Stimulated activated CD8-positive, alpha-beta memory T cell treated with anti-CD3 and anti-CD28 coated beads, Interleukin-4, amount 100 ng/mL, for 48 hours (primary cell): ENCODE data around the gene RIC8A.

Experiments
- DNase-seq: peaks from one replicate; pipeline ENCODE4 v3.0.0-alpha.2; 2020

The RIC8A gene

DNA sequence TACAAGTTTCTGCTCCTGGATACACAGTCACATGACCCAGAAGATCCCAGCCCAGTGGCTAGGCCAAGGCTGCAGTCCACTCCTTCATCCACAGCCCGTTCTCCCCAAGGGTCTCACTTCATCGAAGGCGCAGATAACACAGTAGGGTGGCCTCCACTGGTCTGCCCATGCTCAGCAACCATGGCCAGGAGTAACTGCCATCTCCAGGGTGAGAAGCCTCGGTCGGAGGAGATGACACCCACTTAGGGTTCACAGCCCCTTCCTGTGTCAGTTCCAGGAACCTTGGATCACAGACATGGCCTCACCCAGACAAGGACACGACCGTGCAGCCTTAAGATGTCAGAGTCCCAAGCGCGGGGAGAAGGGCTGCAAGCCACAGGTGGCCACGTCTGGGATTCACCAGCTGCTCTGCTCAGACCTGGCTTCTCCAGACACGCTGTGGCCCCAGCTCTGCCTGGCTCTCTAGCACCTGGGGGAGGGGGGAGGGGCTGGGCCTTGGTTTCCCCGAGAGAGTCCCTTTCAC is 2.9 kb upstream of the RIC8A start:
- no peak for DNase-seq

DNA sequence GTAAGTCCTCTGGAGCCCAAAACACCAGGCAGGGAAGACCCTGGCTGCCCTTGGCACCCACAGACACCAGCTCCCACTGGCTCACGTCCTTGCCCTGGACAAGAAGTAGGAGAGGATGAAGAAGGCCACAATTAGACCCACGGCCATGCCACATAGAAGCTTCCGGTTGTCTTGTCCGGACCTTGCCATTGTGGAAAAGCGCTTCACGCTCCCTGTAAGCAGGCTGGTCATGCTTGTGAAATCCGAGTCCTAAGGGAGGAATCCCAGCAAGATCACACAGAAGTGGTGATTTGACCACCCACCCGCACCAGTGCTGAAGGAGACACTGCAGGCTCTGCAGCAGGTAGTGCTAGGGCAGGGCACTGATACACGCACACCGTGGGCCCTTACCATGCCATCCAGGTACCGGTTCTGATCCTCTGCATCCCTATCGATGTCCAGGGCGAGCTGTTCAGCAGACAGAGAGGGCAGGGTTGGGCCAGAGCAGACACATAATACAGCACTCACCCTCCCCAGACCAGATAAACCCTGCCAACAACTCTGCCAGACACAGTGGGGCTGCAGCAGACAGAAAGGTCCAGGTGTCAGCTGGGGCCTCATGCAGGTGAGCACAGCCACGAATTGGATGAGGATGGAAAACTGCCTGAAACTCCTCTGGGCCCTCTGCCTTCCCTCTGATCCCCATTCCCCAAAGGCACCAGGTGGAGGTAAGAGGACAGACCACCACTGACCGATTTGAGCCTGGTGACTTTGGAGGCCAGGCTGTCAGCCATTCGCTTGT is 2.1 kb upstream of the RIC8A start:
- DNase-seq: no peak

DNA sequence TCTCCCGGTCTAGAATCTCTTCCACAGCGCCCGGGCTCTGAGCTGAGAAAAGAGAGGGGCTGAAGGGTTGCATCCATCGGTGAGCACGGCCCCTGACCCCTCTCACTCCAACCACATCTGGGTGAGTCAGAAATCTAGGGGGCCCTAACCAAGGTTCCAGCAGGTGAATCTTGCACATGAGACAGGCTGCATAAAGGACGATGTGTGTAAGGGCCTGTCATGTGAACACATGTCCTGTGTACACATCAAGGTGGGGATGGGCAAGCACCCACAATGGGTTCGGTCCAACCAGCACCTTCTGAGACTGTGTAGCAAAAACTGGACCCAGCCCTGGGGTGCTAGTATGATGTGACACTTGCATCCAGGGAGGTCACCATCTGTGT is 1.5 kb upstream of the RIC8A start:
- peak; percentile 25 for DNase-seq

DNA sequence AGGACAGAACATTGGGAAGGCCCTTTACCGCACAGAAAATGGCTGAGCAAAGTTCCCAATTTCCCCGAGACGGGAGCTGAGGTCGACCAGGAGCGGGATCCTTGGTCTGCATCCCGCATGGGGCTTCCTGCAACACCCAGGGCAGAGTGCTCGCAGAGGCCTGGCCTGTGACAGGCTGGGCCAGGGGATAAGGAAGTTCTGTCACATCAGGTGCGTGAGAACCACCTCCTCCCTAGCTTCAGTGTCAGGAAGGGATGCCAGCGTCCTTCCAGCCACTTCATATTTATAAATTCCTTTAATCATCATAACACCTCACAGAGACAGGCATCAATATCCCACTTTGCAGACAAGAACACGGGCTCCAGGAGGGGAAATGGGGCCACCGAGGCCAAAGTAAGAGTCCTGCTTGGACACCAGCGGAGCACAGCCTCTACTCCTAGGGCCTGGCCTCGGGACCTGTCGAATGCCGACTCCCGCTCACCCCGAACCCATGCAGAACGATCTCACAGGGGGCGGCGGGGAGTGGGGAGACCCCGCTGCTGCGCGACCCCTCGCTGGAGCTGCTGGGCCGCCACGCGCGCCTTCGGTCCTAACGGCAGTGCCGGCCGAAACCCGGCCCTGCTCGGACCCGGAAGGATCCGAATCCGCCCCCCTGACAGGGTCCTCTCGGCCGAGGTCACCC is 841 bp upstream of the RIC8A start:
- peak; percentile 39 for DNase-seq

DNA sequence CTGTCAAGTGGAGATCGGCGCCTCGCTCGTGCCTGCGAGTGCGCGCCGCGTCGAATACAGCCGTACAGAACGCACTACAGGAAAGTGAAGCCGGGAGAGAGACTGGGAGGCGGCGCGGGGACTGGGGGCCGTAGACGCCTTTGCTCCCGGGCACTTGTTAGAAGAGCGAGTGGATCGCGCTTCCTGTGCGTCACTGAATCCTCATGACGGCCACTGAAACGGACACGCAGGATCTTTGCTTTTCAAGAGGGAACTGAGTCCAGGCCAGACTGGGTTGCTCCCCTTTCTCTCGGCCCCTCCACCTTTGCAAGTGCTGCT is 314 bp downstream of the RIC8A start:
- DNase-seq: no peak

DNA sequence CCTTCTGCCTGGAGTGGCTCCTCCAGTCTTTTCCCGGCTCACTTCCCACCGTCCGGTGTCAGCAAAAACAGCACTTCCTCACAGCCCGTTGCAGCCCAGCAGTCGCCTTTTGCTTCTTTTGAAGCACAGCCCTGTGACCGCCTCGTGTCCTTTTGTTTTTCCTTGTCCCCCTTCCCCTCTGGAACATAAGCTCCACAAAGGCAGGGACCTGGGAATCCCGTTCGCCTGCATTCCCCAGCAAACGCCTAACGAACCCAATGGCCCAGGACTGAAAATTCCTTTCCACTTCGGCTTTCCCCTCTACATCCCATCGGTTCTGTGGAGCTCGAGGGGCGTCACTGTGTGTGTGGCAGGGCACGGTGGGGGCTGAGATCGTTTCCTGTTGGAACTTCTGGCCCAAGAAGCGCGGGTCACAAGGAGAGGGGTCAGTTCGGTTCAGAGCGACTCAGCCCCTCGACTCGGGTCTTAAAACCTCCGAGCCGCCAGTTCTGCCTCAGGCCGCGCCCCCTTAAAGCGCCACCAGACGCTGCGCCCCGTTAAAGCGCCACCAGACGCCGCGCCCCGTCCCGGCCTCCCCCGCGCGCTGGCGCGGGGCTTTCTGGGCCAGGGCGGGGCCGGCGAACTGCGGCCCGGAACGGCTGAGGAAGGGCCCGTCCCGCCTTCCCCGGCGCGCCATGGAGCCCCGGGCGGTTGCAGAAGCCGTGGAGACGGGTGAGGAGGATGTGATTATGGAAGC is 841 bp downstream of the RIC8A start:
- peak; percentile 88 for DNase-seq

DNA sequence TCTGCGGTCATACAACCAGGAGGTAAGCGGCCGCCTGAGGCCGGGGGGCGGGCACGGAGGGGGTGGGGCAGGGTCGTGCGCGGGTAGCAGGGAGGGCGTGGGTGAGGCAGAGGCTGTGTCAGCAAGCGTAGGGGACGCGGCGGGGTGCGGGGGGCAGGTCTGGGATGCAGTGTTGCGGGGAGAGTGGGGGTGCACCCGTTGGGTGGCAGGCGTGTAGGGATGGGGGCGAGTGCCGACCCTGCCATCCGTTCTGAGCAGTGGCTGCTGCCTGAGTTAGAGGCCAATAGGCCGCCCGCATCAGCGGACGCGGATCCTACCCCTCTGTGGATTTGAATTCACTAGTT is 1.4 kb downstream of the RIC8A start:
- DNase-seq: no peak

DNA sequence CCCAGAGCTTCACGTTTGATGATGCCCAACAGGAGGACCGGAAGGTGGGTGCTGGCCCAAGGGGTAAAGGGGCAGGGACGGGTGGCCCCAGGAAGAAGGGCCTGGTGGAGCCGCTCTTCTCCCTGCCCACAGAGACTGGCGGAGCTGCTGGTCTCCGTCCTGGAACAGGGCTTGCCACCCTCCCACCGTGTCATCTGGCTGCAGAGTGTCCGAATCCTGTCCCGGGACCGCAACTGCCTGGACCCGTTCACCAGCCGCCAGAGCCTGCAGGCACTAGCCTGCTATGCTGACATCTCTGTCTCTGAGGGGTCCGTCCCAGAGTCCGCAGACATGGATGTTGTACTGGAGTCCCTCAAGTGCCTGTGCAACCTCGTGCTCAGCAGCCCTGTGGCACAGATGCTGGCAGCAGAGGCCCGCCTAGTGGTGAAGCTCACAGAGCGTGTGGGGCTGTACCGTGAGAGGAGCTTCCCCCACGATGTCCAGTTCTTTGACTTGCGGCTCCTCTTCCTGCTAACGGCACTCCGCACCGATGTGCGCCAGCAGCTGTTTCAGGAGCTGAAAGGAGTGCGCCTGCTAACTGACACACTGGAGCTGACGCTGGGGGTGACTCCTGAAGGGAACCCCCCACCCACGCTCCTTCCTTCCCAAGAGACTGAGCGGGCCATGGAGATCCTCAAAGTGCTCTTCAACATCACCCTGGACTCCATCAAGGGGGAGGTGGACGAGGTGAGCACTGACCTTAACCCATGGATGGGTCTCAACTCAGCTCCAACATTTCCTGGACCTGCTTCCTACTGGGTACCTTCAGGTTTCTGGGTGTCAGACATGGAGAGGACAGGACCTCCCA is 2.0 kb downstream of the RIC8A start:
- peak; percentile 34 for DNase-seq

DNA sequence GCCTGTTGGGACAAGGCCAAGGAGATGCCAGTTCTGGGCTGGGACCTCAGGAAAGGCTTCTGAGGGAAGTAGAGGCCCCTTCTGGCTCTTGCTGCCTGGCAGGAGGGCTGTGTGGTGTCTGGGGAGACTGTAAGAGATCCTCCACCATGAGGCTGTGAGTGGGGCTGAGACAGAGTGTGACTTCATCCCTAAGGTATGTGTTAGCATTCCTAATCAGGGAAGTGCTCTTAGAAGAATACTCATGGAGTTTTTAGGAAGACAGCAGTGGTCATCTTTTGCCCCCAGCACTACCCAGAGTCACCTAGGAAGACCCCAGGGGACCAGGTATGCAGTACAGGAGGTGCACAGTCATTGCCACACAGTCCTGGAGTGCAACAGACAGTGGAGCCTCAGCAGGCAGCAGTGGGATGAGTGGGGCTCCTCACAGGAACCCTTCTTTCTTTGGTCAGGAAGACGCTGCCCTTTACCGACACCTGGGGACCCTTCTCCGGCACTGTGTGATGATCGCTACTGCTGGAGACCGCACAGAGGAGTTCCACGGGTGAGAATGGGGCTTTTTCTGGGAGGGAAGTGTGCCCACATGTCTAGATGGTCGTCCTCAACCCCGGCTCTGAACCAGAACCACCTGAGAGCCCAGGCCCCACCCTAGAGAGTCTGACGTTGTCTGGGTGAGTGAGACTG is 2.8 kb downstream of the RIC8A start:
- DNase-seq: no peak

DNA sequence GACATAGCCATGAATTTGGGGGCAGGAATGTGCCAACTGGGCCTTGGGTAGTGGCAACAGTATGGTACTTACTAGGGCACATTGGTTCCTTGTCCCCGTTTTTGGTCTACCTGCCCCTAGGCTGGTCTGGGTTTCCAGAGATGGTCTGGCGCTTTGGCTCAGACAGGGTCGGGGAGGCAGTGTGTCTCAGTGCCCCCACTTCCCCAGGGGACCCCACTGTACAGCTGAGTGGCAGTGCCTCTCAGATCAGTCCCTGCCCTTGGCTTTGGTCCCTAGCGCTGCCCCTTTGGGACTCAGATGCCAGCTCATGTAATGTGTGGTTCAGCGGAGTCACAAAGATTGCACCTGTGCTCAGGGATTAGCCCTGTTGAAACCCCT is 3.3 kb downstream of the RIC8A start:
- no peak for DNase-seq

DNA sequence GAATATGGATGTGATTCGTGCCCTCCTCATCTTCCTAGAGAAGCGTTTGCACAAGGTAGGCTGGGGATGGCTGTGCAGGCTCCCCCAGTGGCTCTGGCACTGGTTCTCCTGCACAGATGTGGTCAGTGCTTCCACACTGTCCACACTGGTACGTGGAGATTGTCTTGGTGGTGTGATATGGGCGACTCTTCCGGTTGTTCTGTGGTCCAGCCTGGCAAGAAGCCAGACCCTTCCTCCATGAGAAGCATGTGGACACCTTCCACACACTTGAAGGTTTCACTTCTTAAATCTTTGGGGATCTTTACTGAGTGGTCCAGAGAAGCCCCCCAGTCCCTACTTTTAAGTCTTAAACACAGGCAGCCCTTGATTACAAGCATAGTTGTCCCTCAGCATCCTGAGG is 3.8 kb downstream of the RIC8A start:
- DNase-seq: no peak

DNA sequence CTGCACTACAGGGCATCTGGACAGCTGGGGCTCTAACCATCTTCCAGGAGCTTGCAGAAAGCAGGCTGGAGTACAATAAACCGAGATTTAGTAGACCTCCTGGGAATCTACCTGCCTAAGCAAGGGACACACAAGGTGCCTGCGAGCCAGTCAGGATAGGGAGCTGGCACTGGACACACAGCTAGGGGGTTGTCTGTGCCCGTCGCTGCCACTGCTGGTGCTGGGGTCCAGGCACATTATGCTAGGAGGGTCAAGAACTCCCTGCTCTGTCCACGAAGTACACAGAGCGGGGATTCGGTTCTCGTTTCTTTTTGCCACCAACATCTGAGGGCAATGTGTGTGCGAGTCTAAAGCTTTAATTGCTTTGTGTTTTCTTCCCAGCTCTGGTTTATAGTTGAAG is 4.2 kb downstream of the RIC8A start:
- DNase-seq: no peak

DNA sequence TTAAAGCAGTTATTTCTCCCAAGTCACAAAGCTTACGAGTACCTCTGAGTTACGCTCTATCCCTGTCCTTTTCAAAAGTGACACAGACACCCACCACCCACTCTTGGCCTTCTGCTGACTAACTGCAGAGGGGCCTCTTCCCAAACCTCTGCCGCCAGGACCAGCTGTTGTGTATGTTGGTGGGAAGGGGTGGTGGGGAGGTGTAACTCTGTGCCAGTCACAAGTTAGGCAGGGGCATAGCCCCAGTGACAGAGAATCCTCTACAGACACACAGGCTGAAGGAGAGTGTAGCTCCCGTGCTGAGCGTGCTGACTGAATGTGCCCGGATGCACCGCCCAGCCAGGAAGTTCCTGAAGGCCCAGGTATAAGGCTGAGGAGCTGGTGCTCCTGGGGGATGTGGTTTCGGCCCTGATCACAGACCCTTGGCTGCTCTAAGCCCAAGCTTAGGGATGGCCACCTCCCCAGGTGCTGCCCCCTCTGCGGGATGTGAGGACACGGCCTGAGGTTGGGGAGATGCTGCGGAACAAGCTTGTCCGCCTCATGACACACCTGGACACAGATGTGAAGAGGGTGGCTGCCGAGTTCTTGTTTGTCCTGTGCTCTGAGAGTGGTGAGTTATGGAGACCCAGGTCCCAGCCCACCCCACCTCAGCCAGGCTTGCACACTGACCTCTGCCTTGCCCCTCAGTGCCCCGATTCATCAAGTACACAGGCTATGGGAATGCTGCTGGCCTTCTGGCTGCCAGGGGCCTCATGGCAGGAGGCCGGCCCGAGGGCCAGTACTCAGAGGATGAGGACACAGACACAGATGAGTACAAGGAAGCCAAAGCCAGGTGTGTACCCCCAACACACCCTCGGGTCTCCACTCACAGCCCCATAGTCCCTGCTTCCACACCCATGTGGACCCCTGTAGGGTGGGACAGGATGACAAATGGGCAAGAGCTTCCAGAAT is 4.9 kb downstream of the RIC8A start:
- DNase-seq: no peak

DNA sequence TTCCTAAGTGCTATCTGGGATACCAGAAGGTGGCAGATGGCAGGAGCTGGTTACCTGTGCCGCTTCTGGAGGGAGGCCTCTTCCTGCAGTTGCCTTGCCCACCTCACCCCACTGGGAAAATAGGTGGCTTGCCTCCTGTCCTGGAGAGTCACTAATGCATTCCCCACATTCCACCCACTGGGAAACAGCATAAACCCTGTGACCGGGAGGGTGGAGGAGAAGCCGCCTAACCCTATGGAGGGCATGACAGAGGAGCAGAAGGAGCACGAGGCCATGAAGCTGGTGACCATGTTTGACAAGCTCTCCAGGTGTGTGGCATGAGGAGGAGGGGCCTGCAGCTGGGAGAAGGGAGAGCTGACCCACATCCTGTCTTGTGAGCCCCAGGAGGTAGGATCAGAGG is 5.6 kb downstream of the RIC8A start:
- no peak for DNase-seq

DNA sequence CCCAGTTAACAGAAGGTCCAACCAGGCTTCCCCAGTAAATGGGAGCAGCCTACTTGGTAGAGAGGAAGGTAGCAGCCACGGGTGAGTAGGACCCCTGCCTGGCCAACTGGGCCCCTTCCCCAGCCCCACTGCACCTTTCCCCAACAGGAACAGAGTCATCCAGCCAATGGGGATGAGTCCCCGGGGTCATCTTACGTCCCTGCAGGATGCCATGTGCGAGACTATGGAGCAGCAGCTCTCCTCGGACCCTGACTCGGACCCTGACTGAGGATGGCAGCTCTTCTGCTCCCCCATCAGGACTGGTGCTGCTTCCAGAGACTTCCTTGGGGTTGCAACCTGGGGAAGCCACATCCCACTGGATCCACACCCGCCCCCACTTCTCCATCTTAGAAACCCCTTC is 6.6 kb downstream of the RIC8A start:
- DNase-seq: no peak

DNA sequence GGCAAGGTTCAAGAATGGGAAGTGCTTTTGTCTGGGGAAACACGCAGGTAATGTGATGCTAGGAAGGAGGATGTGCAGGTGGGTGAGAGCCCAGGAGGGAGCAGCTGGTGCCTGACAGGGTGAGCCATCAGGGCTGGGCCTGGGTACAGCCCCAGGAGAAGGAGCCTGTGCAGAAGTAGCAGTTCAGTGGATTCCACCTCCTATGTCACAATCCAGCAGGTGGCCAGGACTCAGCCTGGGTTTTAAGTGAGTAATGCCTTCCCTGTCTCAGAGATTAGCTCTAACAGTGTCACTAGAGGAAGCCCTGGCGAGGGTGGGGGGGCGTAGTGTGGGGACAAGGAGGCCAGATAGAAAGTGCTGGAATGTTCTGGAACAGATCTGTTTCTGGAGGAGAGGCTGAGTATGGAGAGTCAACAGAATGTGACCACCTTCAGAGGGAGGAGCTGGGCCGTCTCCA is 8.1 kb downstream of the RIC8A start:
- no peak for DNase-seq

DNA sequence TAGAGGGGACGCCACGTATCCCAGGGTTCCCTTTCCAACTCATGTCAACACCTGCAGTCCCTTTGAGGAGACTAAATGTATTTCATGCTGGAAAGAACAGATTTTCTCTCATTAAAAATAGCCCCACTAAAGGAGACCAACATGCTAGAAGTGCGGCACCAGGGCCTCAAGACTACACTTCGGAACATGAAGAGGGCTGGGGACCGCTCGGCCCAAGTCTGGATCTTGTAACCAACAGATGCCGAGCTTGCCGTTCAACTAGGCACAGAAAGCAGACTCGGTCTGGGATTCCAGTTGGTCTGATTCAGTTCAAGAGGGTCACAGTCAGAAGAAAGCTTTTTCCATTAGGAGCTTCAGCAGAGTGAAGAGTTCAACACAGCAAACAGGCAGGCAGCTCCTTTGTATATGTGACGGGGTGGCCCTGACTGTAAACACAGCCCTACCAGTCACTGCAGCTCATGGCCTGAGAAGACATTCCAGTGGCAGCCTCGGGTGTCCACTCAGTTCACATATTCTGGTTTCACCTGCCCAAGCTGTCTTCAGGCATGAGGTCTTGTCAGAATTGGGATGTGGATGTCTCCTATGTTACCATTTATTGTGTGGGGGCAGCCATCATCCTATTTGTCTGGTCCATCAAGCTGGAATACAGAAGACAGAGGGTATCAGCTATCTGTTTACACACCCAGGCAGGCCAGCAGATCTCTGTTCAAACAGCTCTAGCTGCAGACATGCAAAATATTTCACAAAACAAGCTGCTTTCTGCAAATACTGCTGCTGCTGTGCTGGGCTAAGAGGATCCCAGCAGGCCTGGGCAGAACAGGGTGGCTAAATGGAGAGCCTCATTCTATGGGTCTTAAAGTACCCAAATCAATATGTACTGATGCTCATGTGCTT is 8.8 kb downstream of the RIC8A start:
- no peak for DNase-seq

DNA sequence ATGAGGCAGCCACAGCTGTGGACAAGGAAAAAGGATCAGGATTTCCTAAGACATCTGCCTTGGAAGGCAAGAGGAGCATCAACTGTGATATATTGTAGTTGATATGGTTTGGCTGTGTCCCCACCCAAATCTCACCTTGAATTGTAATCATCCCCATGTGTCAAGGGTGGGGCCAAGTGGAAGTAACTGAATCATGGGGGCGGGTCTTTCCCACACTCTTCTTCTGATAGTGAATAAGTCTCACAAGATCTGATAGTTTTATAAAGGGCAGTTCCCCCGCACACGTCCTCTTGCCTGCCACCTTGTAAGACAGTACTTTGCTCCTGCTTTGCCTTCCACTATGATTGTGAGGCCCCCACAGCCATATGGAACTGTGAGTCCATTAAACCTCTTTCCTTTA is 10.2 kb downstream of the RIC8A start:
- DNase-seq: no peak

DNA sequence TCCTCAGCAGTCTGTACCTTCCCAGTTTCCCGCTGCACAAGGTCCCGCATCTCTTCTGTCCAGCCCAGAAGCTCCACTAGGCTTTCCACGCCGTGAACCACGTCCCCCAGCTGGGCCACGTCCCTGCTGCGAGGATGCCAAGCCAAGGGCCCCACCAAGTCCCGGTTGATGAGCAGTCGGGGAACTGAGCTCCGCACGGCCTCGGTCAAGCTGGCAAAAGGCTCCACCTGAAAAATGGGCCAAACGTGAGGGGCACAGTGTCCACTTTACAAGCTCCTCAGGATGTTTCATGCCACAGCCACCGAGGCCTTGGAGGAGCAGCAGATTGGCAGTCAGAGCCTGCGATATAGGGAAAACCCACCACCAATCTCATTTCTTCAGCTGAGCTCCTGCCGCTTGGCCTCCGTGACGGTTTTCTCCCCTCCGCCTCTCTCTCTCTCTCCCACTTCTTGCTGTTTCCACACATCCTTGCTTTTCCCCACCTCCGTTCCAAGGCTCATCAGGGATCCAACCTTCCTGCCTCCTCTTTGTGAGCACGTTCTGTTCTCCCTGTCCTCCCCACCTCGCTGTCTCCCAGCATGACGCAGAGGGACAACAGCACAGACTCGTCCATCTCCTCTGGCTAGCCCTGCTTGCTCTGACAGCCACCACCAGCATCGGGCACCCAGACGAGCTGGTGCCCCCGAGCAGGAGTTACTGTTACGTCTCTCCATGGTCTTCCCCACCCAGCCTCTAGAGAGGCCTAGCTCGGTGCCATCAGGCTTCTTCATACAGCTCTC is 11.5 kb downstream of the RIC8A start:
- DNase-seq: no peak
